B cell (primary cell): ENCODE results near the gene TNKS1BP1. TPM values are rescaled to one million over a fixed set of nuclear protein-coding genes. Genes with fewer than 3 reads are reported as not detected.

Experiments
- ATAC-seq: fragments of 200-7000 bp; cut with Tn5 transposase; one replicate; pipeline ENCODE4 v1.10.0; 2021; ENCODE audit warnings: low read depth, mild to moderate bottlenecking, moderate number of reproducible peaks, moderate library complexity
- CTCF ChIA-PET: fragments of 350-600 bp; sonication (Branson Sonifier 250); formaldehyde crosslinking; loops from one replicate; lab custom pipeline; 2021; ENCODE audit warnings: antibody characterized with exemption, inconsistent platforms; lab: Charles Lee
- POLR2A ChIA-PET: fragments of 350-600 bp; sonication (Branson Sonifier 250); formaldehyde crosslinking; loops from one replicate; lab custom pipeline; 2021; ENCODE audit warnings: antibody characterized with exemption; lab: Charles Lee
- DNase-seq: peaks from one replicate; pipeline ENCODE4 v3.0.0; 2013
- H2AFZ ChIP-seq: 2 replicates; pipeline ENCODE4 v1.6.1; 2012; ENCODE audit warnings: mild to moderate bottlenecking, low read depth, low read length; ENCODE audit not compliant: insufficient read depth, poor library complexity, severe bottlenecking
- H3K27ac ChIP-seq, 2 donors: 1 replicate in 1 of 2; 2 replicates in 1 of 2; pipeline ENCODE4 v1.5.1; 2012 to 2013; ENCODE audit warnings: low read length in 2 of 2, mild to moderate bottlenecking in 2 of 2, moderate library complexity in 1 of 2
- H3K27me3 ChIP-seq, 4 experiments: fragments of 200-600 bp in 1 of 4; sonication (generic) in 1 of 4; replicated peaks in 1 of 4; 1 replicate in 2 of 4; 2 replicates in 2 of 4; pipeline versions ENCODE4 v1.6.1 to v1.7.0; 2013 to 2016; ENCODE audit warnings: low read length in 3 of 4, mild to moderate bottlenecking in 2 of 4, mixed read lengths in 1 of 4, moderate library complexity in 1 of 4; ENCODE audit not compliant: insufficient read depth in 4 of 4, control insufficient read depth in 3 of 4; ENCODE audit errors: control extremely low read depth in 1 of 4
- H3K36me3 ChIP-seq, 2 experiments: replicated peaks in 1 of 2; 1 replicate in 1 of 2; 2 replicates in 1 of 2; pipeline versions ENCODE4 v1.6.1 to v1.7.1; 2013; ENCODE audit warnings: low read length in 1 of 2; ENCODE audit not compliant: insufficient read depth in 2 of 2, control insufficient read depth in 1 of 2; ENCODE audit errors: control extremely low read depth in 1 of 2, extremely low read depth in 1 of 2
- H3K4me1 ChIP-seq, 2 donors: fragments of 200-600 bp in 1 of 2; sonication (generic) in 1 of 2; 1 replicate in 1 of 2; 2 replicates in 1 of 2; pipeline versions ENCODE4 v1.5.1 to v1.6.1; 2013 to 2017; ENCODE audit warnings: low read length in 2 of 2; ENCODE audit not compliant: control insufficient read depth in 2 of 2, insufficient read depth in 2 of 2
- H3K4me2 ChIP-seq: replicated peaks from 2 replicates; pipeline ENCODE3; 2012; ENCODE audit warnings: mild to moderate bottlenecking, low read depth, low read length; ENCODE audit not compliant: poor library complexity, severe bottlenecking
- H3K4me3 ChIP-seq, 5 experiments: fragments of 200-600 bp in 1 of 5; sonication (generic) in 1 of 5; 1 replicate in 3 of 5; 2 replicates in 2 of 5; pipeline versions ENCODE4 v1.5.1 to v1.7.0; 2011 to 2016; ENCODE audit warnings: low read length in 4 of 5, mild to moderate bottlenecking in 4 of 5, low read depth in 2 of 5, control low read depth in 1 of 5, moderate library complexity in 1 of 5; ENCODE audit not compliant: insufficient read depth in 1 of 5; ENCODE audit errors: control extremely low read depth in 1 of 5, extremely low read depth in 1 of 5
- H3K79me2 ChIP-seq: fragments of 200-600 bp; sonication (generic); one replicate; pipeline ENCODE4 v1.6.0; 2016; ENCODE audit warnings: low read length; ENCODE audit not compliant: control insufficient read depth, insufficient read depth
- H3K9ac ChIP-seq: fragments of 200-600 bp; sonication (generic); 2 replicates; pipeline ENCODE4 v1.6.1; 2017; ENCODE audit warnings: mild to moderate bottlenecking, low read length, moderate library complexity
- H3K9me3 ChIP-seq, 3 donors: one replicate each; pipeline versions ENCODE4 v1.6.1 to v1.7.1; 2013; ENCODE audit warnings: low read length in 2 of 3; ENCODE audit not compliant: control insufficient read depth in 2 of 3, insufficient read depth in 1 of 3; ENCODE audit errors: control extremely low read depth in 1 of 3
- H4K20me1 ChIP-seq: 2 replicates; pipeline ENCODE4 v1.6.0; 2012; ENCODE audit warnings: mild to moderate bottlenecking, low read length; ENCODE audit not compliant: insufficient read depth, control insufficient read depth, poor library complexity, severe bottlenecking
- H3K27ac Mint-ChIP-seq: one replicate; pipeline ENCODE4 v1.8.0; 2021; ENCODE audit warnings: mixed read lengths
- H3K27me3 Mint-ChIP-seq: one replicate; pipeline ENCODE4 v1.8.0; 2021; ENCODE audit warnings: mixed read lengths
- H3K4me1 Mint-ChIP-seq: one replicate; pipeline ENCODE4 v1.8.0; 2021; ENCODE audit warnings: mixed read lengths
- H3K4me3 Mint-ChIP-seq: one replicate; pipeline ENCODE4 v1.8.0; 2021; ENCODE audit warnings: mixed read lengths
- H3K9me3 Mint-ChIP-seq: one replicate; pipeline ENCODE4 v1.8.0; 2022; ENCODE audit warnings: mixed read lengths; ENCODE audit not compliant: insufficient read depth
- EZH2 ChIP-seq: IDR thresholded peaks from 2 replicates; pipeline ENCODE4 v1.6.1; 2012; ENCODE audit warnings: borderline replicate concordance, low read depth, mild to moderate bottlenecking, moderate library complexity, low read length; ENCODE audit not compliant: insufficient read depth, poor library complexity, severe bottlenecking
- WGBS: methylation state at CpG from one replicate; pipeline ENCODE4 v1.1.5; 2013; ENCODE audit warnings: missing lambda C conversion rate; ENCODE audit not compliant: insufficient coverage; 5-methylcytosine and 5-hydroxymethylcytosine counted together
- intact Hi-C: fragments of 100-400 bp; cut with micrococcal nuclease; formaldehyde crosslinking; loops from one replicate; pipeline ENCODE4 v1.10.0; 2022
- polyA plus RNA-seq: library from polyadenylated mRNA; depleted of rRNA; stranded (reverse); fragments of >200 nt; gene quantifications from 2 replicates; pipeline ENCODE4 v1.2.3, GENCODE V29; 2012
- total RNA-seq, 2 donors: library from RNA; stranded (reverse); fragments of 120-200 nt in 1 of 2; gene quantifications; 1 replicate in 1 of 2; 2 replicates in 1 of 2; pipeline versions ENCODE4 v1.2.3 to v1.2.4, GENCODE V29; 2013 to 2022
- TF ChIP-seq, protein P1 (sequence below): fragments of 200-600 bp; IDR thresholded peaks from one replicate; pipeline ENCODE4 v1.8.0; 2022; ENCODE audit warnings: antibody characterized with exemption, mild to moderate bottlenecking

Gene TNKS1BP1
- total and polyA plus RNA-seq, 2 donors (not counting 1 experiment from before 2014, with no cell fraction given), result 2.2 to 12.2 TPM

- Histone ChIP-seq H3K36me3 (no peaks in the 10 kb centered on the region), H3K79me2 (no peaks in the 10 kb centered on the region), H3K4me2 (no peak overlapping the region), H3K4me3 (no peak overlapping the region), H4K20me1 (no peaks in the 10 kb centered on the region), H3K9ac (no peak overlapping the region), H3K27me3 (no peaks in the 10 kb centered on the region), H2AFZ (no peak overlapping the region), H3K4me1 (no peaks in the 10 kb centered on the region), H3K27ac (no peak overlapping the region), H3K9me3 (peaks cover 2 to 12% (median 11%) of the 10 kb centered on the region in 3 donors)
- no peaks in the 10 kb centered on the region for H3K4me1 Mint-ChIP-seq
- intact Hi-C loops, result no loop called here
- ATAC-seq, result no peak
- H3K27me3 Mint-ChIP-seq, result peaks cover 22% of the 10 kb centered on the region
- no peak for DNase-seq
- ChIA-PET CTCF (interaction anchor here (1.1 kb wide), 1 partner anchor 10 kb away, joined by 3 read pairs; no protein-coding TSS in a partner anchor), POLR2A (no interaction called here)
- H3K4me3 Mint-ChIP-seq, result no peak overlapping the region
- TF ChIP-seq EZH2, result no peak
- TF ChIP-seq, protein P1, sequence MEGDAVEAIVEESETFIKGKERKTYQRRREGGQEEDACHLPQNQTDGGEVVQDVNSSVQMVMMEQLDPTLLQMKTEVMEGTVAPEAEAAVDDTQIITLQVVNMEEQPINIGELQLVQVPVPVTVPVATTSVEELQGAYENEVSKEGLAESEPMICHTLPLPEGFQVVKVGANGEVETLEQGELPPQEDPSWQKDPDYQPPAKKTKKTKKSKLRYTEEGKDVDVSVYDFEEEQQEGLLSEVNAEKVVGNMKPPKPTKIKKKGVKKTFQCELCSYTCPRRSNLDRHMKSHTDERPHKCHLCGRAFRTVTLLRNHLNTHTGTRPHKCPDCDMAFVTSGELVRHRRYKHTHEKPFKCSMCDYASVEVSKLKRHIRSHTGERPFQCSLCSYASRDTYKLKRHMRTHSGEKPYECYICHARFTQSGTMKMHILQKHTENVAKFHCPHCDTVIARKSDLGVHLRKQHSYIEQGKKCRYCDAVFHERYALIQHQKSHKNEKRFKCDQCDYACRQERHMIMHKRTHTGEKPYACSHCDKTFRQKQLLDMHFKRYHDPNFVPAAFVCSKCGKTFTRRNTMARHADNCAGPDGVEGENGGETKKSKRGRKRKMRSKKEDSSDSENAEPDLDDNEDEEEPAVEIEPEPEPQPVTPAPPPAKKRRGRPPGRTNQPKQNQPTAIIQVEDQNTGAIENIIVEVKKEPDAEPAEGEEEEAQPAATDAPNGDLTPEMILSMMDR, result no peak
- WGBS, result 18% methylated on average over 3 of the region's 3 CpGs
- H3K27ac Mint-ChIP-seq, result no peak overlapping the region
- H3K9me3 Mint-ChIP-seq, result peaks cover 7% of the 10 kb centered on the region
These were observed 55.2 kb downstream of the TNKS1BP1 start for GRCh38 chr11:57269571-57270021.

- no peak overlapping the region for H3K4me3 Mint-ChIP-seq
- Histone ChIP-seq H3K79me2 (no peaks in the 10 kb centered on the region), H2AFZ (no peak overlapping the region), H3K4me3 (no peak overlapping the region), H3K27me3 (no peaks in the 10 kb centered on the region), H3K9me3 (peaks cover 2 to 13% (median 11%) of the 10 kb centered on the region in 3 donors), H3K27ac (no peak overlapping the region), H3K4me1 (no peaks in the 10 kb centered on the region), H4K20me1 (no peaks in the 10 kb centered on the region), H3K4me2 (no peak overlapping the region), H3K9ac (no peak overlapping the region), H3K36me3 (no peaks in the 10 kb centered on the region)
- intact Hi-C loops, result no loop called here
- DNase-seq, result no peak
- ATAC-seq, result no peak
- peaks cover 7% of the 10 kb centered on the region for H3K9me3 Mint-ChIP-seq
- POLR2A ChIA-PET, result no interaction called here
- H3K4me1 Mint-ChIP-seq, result no peaks in the 10 kb centered on the region
- TF ChIP-seq EZH2, result no peak
- TF ChIP-seq, protein P1, result no peak
- peaks cover 18% of the 10 kb centered on the region for H3K27me3 Mint-ChIP-seq
- CTCF ChIA-PET, result no interaction called here
- H3K27ac Mint-ChIP-seq, result no peak overlapping the region
These were observed 58.6 kb downstream of the TNKS1BP1 start for GRCh38 chr11:57266157-57266556.
